Vagina (tissue), 2 donors: ENCODE data around the gene KRTAP5-2.

Source experiments
- POLR2A ChIP-seq, 2 donors: fragments of 450-650 bp; IDR thresholded peaks; one replicate each; pipeline ENCODE4 v1.6.1; 2017; ENCODE audit warnings: antibody characterized with exemption in 2 of 2, mild to moderate bottlenecking in 2 of 2, moderate library complexity in 2 of 2
- POLR2AphosphoS5 ChIP-seq, 2 donors: sonication (generic); formaldehyde crosslinking; IDR thresholded peaks; one replicate each; pipeline ENCODE4 v1.9.0; 2017; ENCODE audit warnings: antibody characterized with exemption in 2 of 2, mild to moderate bottlenecking in 2 of 2, low read depth in 1 of 2; ENCODE audit not compliant: insufficient read depth in 1 of 2
- TF ChIP-seq, protein P1 (sequence below), 3 experiments: fragments of 450-650 bp in 2 of 3; fragments of 200-600 bp in 1 of 3; sonication (generic) in 1 of 3; IDR thresholded peaks; one replicate each; pipeline ENCODE4 v1.5.1; 2017 to 2019; ENCODE audit warnings: antibody characterized with exemption in 3 of 3, mild to moderate bottlenecking in 2 of 3, moderate library complexity in 2 of 3

DNA sequence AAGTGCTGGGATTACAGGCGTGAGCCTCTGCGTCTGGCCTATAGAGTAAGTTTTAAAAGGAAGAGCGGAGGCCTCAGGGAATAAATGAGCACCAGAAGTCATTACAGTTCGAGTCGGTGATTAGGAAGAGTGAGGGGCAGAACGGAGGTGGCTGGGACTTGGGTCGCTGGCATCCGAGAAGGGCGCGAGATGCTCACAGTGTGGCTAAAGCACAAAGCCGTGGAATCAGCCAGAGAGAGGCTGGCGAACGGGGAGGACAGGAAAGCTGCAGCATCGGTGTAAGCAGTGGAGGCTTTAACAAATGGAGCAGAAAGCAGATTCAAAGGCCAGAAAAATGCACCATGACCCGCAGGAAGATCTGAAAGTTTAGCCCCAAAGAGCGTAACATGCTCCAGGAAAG is 26.5 kb upstream of the KRTAP5-2 start:
- TF ChIP-seq, protein P1, sequence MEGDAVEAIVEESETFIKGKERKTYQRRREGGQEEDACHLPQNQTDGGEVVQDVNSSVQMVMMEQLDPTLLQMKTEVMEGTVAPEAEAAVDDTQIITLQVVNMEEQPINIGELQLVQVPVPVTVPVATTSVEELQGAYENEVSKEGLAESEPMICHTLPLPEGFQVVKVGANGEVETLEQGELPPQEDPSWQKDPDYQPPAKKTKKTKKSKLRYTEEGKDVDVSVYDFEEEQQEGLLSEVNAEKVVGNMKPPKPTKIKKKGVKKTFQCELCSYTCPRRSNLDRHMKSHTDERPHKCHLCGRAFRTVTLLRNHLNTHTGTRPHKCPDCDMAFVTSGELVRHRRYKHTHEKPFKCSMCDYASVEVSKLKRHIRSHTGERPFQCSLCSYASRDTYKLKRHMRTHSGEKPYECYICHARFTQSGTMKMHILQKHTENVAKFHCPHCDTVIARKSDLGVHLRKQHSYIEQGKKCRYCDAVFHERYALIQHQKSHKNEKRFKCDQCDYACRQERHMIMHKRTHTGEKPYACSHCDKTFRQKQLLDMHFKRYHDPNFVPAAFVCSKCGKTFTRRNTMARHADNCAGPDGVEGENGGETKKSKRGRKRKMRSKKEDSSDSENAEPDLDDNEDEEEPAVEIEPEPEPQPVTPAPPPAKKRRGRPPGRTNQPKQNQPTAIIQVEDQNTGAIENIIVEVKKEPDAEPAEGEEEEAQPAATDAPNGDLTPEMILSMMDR (IDR thresholded peaks at IDR 0.05): no peak
- TF ChIP-seq POLR2A (IDR thresholded peaks at IDR 0.05) (no peak), POLR2AphosphoS5 (IDR thresholded peaks at IDR 0.05; ENCODE audit: insufficient read depth in 1 of 2, low read depth in 1 of 2) (no peak)
